Parathyroid adenoma (tissue), 2 donors: ENCODE results near the gene TROAP.

Source experiments
- H2AFZ ChIP-seq: fragments of 300-600 bp; sonication (generic); one replicate; pipeline ENCODE4 v1.7.0; 2017; ENCODE audit warnings: antibody characterized with exemption, mild to moderate bottlenecking
- H3K27ac ChIP-seq: fragments of 300-600 bp; sonication (generic); one replicate; pipeline ENCODE4 v1.7.0; 2017
- H3K27me3 ChIP-seq: fragments of 300-600 bp; sonication (generic); one replicate; pipeline ENCODE4 v1.7.0; 2017; ENCODE audit warnings: low read length; ENCODE audit not compliant: control insufficient read depth, insufficient read depth
- H3K36me3 ChIP-seq: fragments of 300-600 bp; sonication (generic); one replicate; pipeline ENCODE4 v1.7.0; 2017; ENCODE audit warnings: low read length; ENCODE audit not compliant: control insufficient read depth, insufficient read depth
- H3K4me1 ChIP-seq: fragments of 300-600 bp; sonication (generic); one replicate; pipeline ENCODE4 v1.7.0; 2017; ENCODE audit warnings: control low read depth
- H3K4me2 ChIP-seq: fragments of 300-600 bp; sonication (generic); one replicate; pipeline ENCODE4 v1.7.0; 2017; ENCODE audit warnings: low read length
- H3K4me3 ChIP-seq: fragments of 300-600 bp; sonication (generic); one replicate; pipeline ENCODE4 v1.7.0; 2017; ENCODE audit warnings: low read depth, low read length
- H3K79me2 ChIP-seq: fragments of 300-600 bp; sonication (generic); one replicate; pipeline ENCODE4 v1.7.0; 2017; ENCODE audit warnings: control low read depth
- H3K9ac ChIP-seq: fragments of 300-600 bp; sonication (generic); one replicate; pipeline ENCODE4 v1.7.0; 2017; ENCODE audit warnings: mild to moderate bottlenecking
- H3K9me3 ChIP-seq: fragments of 300-600 bp; sonication (generic); one replicate; pipeline ENCODE4 v1.7.0; 2017; ENCODE audit warnings: low read length; ENCODE audit not compliant: control insufficient read depth
- TF ChIP-seq, protein P1 (sequence below): fragments of 300-600 bp; sonication (generic); IDR thresholded peaks from one replicate; pipeline ENCODE4 v1.7.0; 2017; ENCODE audit warnings: antibody characterized with exemption, mild to moderate bottlenecking
- donor health status: primary hyperparathyroidism.

Gene TROAP

DNA sequence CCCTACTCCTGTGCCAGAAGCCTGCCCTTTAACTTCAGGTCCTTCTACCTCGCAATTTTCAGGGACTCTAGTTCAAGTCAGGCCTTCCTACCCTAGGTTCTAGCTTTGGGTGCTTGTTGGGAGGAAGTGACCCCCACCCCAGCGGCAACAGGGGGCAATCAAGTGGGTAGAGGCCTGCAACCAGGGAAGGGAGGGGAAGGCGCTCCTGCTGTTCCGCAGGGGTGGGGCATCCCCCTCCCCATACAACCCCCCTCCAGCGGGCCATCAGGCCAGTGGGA is 28.3 kb upstream of the TROAP start:
- no peak overlapping the region for H3K4me3 ChIP-seq
- no peaks in the 10 kb centered on the region for H3K36me3 ChIP-seq
- H2AFZ ChIP-seq = no peak overlapping the region
- H3K27ac ChIP-seq = no peak overlapping the region
- H3K4me1 ChIP-seq = peaks cover 6% of the 10 kb centered on the region
- no peak overlapping the region for H3K4me2 ChIP-seq
- H3K79me2 ChIP-seq = no peaks in the 10 kb centered on the region
- H3K27me3 ChIP-seq = no peaks in the 10 kb centered on the region
- H3K9ac ChIP-seq = no peak overlapping the region
- TF ChIP-seq, protein P1, sequence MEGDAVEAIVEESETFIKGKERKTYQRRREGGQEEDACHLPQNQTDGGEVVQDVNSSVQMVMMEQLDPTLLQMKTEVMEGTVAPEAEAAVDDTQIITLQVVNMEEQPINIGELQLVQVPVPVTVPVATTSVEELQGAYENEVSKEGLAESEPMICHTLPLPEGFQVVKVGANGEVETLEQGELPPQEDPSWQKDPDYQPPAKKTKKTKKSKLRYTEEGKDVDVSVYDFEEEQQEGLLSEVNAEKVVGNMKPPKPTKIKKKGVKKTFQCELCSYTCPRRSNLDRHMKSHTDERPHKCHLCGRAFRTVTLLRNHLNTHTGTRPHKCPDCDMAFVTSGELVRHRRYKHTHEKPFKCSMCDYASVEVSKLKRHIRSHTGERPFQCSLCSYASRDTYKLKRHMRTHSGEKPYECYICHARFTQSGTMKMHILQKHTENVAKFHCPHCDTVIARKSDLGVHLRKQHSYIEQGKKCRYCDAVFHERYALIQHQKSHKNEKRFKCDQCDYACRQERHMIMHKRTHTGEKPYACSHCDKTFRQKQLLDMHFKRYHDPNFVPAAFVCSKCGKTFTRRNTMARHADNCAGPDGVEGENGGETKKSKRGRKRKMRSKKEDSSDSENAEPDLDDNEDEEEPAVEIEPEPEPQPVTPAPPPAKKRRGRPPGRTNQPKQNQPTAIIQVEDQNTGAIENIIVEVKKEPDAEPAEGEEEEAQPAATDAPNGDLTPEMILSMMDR = no peak
- no peaks in the 10 kb centered on the region for H3K9me3 ChIP-seq

DNA sequence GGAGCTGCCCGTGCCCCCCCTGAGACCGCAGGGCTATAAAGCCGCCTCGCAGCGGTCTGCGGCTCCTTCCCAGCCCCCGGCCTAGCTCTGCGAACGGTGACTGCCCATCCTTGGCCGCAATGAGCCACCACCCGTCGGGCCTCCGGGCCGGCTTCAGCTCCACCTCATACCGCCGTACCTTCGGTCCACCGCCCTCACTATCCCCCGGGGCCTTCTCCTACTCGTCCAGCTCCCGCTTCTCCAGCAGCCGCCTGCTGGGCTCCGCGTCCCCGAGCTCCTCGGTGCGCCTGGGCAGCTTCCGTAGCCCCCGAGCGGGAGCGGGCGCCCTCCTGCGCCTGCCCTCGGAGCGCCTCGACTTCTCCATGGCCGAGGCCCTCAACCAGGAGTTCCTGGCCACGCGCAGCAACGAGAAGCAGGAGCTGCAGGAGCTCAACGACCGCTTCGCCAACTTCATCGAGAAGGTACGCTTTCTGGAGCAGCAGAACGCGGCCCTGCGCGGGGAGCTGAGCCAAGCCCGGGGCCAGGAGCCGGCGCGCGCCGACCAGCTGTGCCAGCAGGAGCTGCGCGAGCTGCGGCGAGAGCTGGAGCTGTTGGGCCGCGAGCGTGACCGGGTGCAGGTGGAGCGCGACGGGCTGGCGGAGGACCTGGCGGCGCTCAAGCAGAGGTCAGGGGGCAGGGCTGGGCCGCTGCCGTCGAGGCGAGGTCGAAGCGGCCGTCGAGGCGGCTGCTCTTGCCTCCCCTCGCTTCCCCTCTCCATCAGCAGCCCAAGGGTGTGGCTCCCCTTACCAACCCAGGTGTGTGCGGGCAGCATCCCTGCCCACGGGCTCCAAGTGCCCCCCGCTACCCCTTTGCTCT is 27.7 kb upstream of the TROAP start, which contains the start of gene PRPH:
Gene PRPH (plus strand): TSS at position 66 of the 855 bp plus-strand sequence. CDS start 54 bp downstream, at position 120.
- H3K4me3 ChIP-seq = no peak within 1 kb of the TSS

DNA sequence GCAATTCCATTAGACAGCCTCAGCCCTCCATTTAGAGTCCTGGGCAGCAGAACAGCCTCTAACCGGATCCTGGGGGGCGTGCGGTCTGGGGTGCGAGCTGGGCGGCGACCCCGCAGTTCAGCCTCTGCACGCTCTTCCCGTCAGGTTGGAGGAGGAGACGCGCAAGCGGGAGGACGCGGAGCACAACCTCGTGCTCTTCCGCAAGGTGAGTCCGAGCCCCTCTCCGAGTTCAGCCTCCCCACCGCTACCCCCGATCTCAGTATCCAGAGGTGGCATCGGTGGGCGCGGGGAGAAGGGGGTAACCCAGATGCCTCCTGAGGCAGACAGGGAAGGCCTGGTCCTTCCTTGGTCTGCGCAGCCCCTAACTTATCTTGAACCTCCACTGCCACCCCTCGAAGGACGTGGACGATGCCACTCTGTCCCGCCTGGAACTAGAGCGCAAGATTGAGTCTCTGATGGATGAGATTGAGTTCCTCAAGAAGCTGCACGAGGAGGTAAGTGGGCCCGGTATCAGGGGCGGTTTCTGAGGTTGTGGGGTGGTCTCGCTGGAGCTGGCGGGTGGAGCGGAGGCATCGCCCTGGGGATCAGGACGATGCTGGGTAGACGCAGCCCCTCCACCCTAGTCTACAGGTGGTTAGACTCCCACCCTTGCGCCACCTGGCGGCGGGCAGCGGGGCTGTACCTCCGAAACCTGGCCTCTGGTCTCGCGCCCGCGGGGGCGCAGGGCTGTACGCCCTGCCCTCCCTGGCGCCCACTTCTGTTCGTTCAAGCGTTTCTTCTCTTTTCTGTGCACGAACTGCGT is 26.8 kb upstream of the TROAP start:
- Histone ChIP-seq H3K36me3 (no peaks in the 10 kb centered on the region), H3K27ac (no peak overlapping the region), H3K79me2 (no peaks in the 10 kb centered on the region), H3K4me3 (no peak overlapping the region), H3K4me1 (peaks cover 6% of the 10 kb centered on the region), H3K9ac (no peak overlapping the region), H3K9me3 (no peaks in the 10 kb centered on the region), H3K4me2 (peak overlapping the region; percentile 52), H2AFZ (peak overlapping the region; percentile 86), H3K27me3 (no peaks in the 10 kb centered on the region)
- TF ChIP-seq, protein P1 = peak; percentile 42

More for the DNA sequence above, 27.7 kb upstream of the TROAP start, which contains the start of gene PRPH:
- TF ChIP-seq, protein P1 = no peak
- Histone ChIP-seq H3K9ac (no peak within 1 kb of the TSS), H3K27ac (no peak within 1 kb of the TSS), H3K4me2 (peak within 1 kb of the TSS; percentile 15), H3K4me1 (peaks cover 6% of the 10 kb centered on the region), H3K9me3 (no peaks in the 10 kb centered on the region), H2AFZ (peak within 1 kb of the TSS; percentile 97), H3K79me2 (no peaks in the 10 kb centered on the region), H3K27me3 (no peaks in the 10 kb centered on the region), H3K36me3 (no peaks in the 10 kb centered on the region)

DNA sequence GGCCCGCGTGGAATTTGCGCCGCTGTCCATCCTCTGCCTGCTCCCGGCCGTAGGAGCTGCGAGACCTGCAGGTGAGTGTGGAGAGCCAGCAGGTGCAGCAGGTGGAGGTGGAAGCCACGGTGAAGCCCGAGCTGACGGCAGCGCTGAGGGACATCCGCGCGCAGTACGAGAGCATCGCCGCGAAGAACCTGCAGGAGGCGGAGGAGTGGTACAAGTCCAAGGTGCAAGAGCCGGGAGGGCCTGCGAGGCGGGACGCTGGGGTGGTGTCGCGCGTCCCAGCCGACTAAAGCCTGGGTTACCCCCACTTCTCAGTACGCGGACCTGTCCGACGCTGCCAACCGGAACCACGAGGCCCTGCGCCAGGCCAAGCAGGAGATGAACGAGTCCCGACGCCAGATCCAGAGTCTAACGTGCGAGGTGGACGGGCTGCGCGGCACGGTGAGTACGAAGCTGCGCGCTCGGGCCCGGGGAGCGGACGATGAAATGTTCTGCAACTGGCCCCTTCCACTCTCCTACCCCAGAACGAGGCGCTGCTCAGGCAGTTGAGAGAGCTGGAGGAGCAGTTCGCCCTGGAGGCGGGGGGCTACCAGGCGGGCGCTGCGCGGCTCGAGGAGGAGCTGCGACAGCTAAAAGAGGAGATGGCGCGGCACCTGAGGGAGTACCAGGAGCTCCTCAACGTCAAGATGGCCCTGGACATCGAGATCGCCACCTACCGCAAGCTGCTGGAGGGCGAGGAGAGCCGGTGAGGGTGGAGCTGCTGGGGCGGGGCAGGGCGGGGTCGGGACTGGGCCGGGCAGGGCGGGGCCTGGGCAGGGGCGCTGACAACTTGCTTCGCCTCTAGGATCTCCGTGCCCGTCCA is 26.0 kb upstream of the TROAP start:
- H3K36me3 ChIP-seq = no peaks in the 10 kb centered on the region
- no peak overlapping the region for H3K27ac ChIP-seq
- peak overlapping the region; percentile 52 for H3K4me2 ChIP-seq
- H3K9ac ChIP-seq = no peak overlapping the region
- H3K79me2 ChIP-seq = no peaks in the 10 kb centered on the region
- H3K9me3 ChIP-seq = no peaks in the 10 kb centered on the region
- TF ChIP-seq, protein P1 = no peak
- peaks cover 6% of the 10 kb centered on the region for H3K4me1 ChIP-seq
- H2AFZ ChIP-seq = peak overlapping the region; percentile 86
- no peaks in the 10 kb centered on the region for H3K27me3 ChIP-seq
- H3K4me3 ChIP-seq = no peak overlapping the region
